ENCODE measurements around the gene ZDHHC16. TPM values are rescaled to one million over a fixed set of nuclear protein-coding genes. Genes with fewer than 3 reads are reported as not detected.

The ZDHHC16 gene
- total RNA-seq, 4 donors from 2014 or later = 27.7 to 43.5 (median 34.4) TPM

- ATAC-seq (ENCODE audit: low FRiP score) (peak; percentile 97), DNase-seq (ENCODE audit: low spot score) (peak; percentile 67)
- TF ChIP-seq CTCF (IDR thresholded peaks at IDR 0.05) = peak in 1 of 3 donors; percentile 31
Measured at GRCh38 chr10:97425964-97426775, 19.8 kb upstream of the ZDHHC16 start, which contains the start of gene PGAM1. Gene PGAM1 (plus strand): TSS chr10:97426191. CDS start chr10:97426308, 117 bp downstream.

DNA sequence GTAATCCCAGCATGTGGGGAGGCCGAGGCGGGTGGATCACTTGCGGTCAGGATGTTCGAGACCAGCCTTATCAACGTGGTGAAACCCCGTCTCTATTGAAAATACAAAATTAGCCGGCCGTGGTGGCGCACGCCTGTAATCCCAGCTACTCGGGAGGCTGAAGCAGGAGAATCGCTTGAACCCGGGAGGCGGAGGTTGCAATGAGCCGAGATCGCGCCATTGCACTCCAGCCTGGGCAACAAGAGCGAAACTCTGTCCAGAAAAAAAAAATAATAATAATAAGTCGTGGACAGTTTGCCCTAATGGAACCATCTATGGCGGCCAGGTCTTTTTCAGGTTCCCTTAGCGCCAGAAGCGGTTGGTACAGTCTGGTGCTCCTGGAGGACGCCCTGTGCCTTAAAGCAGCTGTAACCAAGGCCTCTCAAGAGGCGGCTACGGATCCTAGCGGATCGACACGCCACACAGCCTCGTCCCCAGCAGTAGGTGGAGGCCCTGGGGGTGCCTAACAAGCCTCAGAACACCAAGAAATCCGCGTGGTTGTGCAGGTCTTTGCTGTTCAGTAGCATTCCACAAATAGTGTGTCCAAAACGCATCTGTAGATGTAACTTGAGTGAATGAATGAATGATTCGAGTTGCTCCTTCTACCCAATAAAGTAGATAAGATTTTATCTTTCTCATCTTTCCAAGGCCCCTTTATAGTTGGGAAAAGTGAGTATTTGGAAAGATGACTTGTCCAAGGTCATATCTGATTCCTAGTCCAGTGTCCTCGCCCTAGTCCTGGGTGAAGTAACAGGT, 19.0 kb upstream of the ZDHHC16 start:
- ATAC-seq (ENCODE audit: low FRiP score) (no peak), DNase-seq (ENCODE audit: low spot score) (no peak)
- no peak for TF ChIP-seq CTCF (IDR thresholded peaks at IDR 0.05)

GRCh38 chr10:97427571-97428179, 18.3 kb upstream of the ZDHHC16 start:
- ATAC-seq (ENCODE audit: low FRiP score) (no peak), DNase-seq (ENCODE audit: low spot score) (no peak)
- no peak for TF ChIP-seq CTCF (IDR thresholded peaks at IDR 0.05)

GRCh38 chr10:97428572-97428981, 17.4 kb upstream of the ZDHHC16 start:
- DNase-seq (ENCODE audit: low spot score) (no peak), ATAC-seq (ENCODE audit: low FRiP score) (no peak)
- no peak for TF ChIP-seq CTCF (IDR thresholded peaks at IDR 0.05)

GRCh38 chr10:97434055-97434454, 11.9 kb upstream of the ZDHHC16 start:
- no peak for TF ChIP-seq CTCF (IDR thresholded peaks at IDR 0.05)
- DNase-seq (ENCODE audit: low spot score) (no peak), ATAC-seq (ENCODE audit: low FRiP score) (no peak)

- no peak for TF ChIP-seq CTCF (IDR thresholded peaks at IDR 0.05)
- DNase-seq (ENCODE audit: low spot score) (no peak), ATAC-seq (ENCODE audit: low FRiP score) (no peak)
Measured at GRCh38 chr10:97434557-97434956, 11.4 kb upstream of the ZDHHC16 start.
